GM13977 (cell line): ENCODE results near the gene AHRR.

Source experiments
- DNase-seq: peaks from one replicate; pipeline ENCODE4 v3.0.0; 2012; ENCODE audit warnings: low spot score
- CTCF ChIP-seq: IDR thresholded peaks from 2 replicates; pipeline ENCODE4 v1.5.1; 2012; ENCODE audit warnings: mild to moderate bottlenecking, control low read depth; ENCODE audit not compliant: insufficient read depth; ENCODE audit errors: extremely low read depth, missing control alignments
- in situ Hi-C: fragments of 300-500 bp; cut with MboI; formaldehyde crosslinking; loops from one replicate; pipeline ENCODE4 v1.12.0; 2022; ENCODE audit warnings: low sequenced_read_pairs, low pct_unique_long_range_greater_than_20kb, mixed read lengths, inconsistent platforms; ENCODE audit not compliant: unreplicated experiment

Gene AHRR

GRCh38 chr5:335740-336038 lies 14.2 kb downstream of the AHRR start:
- no peak for TF ChIP-seq CTCF
- no peak for DNase-seq

GRCh38 chr5:337563-338130 lies 16.1 kb downstream of the AHRR start:
- in situ Hi-C loops: no loop called here
- no peak for TF ChIP-seq CTCF
- no peak for DNase-seq

More at GRCh38 chr5:335740-336038, 14.2 kb downstream of the AHRR start:
- in situ Hi-C loops: no loop called here

GRCh38 chr5:342501-343460 lies 21.3 kb downstream of the AHRR start:
- DNase-seq: peak; percentile 39
- TF ChIP-seq CTCF: no peak
- in situ Hi-C loops: no loop called here

DNA sequence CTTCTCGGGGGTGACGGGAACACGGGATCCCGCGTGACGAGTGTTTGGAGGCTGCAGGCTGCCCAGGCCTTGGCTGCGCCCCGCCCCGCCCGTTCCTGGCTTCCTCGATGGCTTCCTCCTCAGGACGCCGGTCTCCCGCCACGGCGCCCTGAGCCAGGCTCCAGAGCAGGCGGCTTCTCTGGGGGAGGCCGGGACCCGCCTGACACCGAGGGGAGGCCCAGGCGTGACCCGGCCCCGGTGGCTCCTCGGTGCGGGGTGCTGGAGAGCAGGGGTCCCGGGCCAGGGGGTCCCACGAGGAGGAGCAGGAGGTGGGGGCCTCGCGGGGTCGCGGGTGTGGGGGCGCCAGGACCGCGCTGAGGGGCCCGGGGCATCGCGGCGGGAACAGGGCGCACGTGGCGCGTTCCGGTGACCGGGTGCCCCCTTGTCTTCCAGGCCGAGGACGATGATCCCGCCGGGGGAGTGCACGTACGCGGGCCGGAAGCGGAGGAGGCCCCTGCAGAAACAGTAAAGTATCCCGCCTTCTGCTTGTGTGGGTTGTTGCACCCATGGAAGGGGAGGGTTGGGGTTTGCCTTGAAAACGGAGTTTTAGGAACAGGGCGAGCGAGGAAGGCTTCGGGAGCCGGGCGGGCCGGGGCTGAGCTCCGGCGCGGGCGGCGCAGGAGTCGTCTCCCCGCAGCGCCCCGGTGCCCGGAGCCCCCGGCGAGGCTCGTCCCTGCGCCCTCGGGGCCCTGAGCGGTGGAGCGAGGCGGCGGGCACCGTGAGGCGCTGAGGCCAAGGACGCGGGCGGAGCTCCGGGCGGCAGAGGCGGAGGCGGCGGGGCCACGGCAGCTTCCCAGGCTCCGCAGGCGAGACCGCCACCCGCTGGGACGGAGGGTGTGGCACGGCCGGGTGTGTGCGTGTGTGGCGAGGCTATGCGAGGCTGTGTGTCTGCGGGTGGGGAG lies 22.2 kb downstream of the AHRR start:
- no peak for TF ChIP-seq CTCF
- peak; percentile 83 for DNase-seq
- in situ Hi-C loops: no loop called here

DNA sequence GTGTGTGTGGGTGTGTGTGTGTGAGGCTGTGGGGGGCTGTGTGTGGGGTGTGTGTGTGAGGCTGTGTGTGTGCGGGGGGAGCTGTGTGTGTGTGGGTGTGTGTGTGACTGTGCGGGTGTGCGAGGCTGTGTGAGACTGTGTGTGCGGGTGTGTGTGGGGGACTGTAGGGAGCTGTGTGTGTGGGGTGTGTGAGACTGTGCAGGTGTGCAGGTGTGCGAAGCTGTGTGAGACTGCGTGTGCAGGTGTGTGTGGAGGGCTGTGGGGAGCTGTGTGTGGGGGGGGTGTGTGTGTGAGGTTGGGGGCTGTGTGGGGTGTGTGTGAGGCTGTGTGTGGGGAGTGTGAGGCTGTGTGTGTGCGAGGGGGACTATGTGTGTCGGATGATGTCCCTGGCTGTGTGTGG lies 23.2 kb downstream of the AHRR start:
- in situ Hi-C loops: no loop called here
- TF ChIP-seq CTCF: no peak
- no peak for DNase-seq

- in situ Hi-C loops: no loop called here
- peak; percentile 26 for DNase-seq
- no peak for TF ChIP-seq CTCF
These were observed 24.1 kb downstream of the AHRR start for GRCh38 chr5:345404-346195.
